Measurements from ENCODE around the gene TLE1.
"Not testable (repeated sequence)": the region's sequence is repeated elsewhere in the genome, so short reads cannot be mapped to it uniquely, and the experiment has no call there.

The TLE1 gene

GRCh38 chr9:81652058-81652687 is 37.2 kb downstream of the TLE1 start:
- DNase-seq, result no peak

- DNase-seq, result no peak
Observed at GRCh38 chr9:81650586-81651515, 38.5 kb downstream of the TLE1 start.

- DNase-seq, result no peak
Observed at GRCh38 chr9:81649475-81650240, 39.7 kb downstream of the TLE1 start.

- no peak for DNase-seq
Observed at GRCh38 chr9:81648891-81649290, 40.5 kb downstream of the TLE1 start.

- no peak for DNase-seq
Observed at GRCh38 chr9:81646337-81646736, 43.0 kb downstream of the TLE1 start.

GRCh38 chr9:81644513-81644912 is 44.8 kb downstream of the TLE1 start:
- DNase-seq, result not testable (repeated sequence)

GRCh38 chr9:81637276-81637675 is 52.1 kb downstream of the TLE1 start:
- no peak for DNase-seq

GRCh38 chr9:81636255-81636599 is 53.1 kb downstream of the TLE1 start:
- DNase-seq, result no peak

- DNase-seq, result no peak
Observed at GRCh38 chr9:81635521-81636254, 53.7 kb downstream of the TLE1 start.

GRCh38 chr9:81634915-81635516 is 54.3 kb downstream of the TLE1 start:
- DNase-seq, result no peak

- DNase-seq, result no peak
Observed at GRCh38 chr9:81633952-81634854, 55.1 kb downstream of the TLE1 start.

- DNase-seq, result no peak
Observed at GRCh38 chr9:81632599-81632998, 56.7 kb downstream of the TLE1 start.

- DNase-seq, result no peak
Observed at GRCh38 chr9:81631218-81631745, 58.1 kb downstream of the TLE1 start.

GRCh38 chr9:81629440-81629839 is 59.9 kb downstream of the TLE1 start:
- no peak for DNase-seq

GRCh38 chr9:81628897-81629296 is 60.5 kb downstream of the TLE1 start:
- no peak for DNase-seq

GRCh38 chr9:81627481-81627880 is 61.9 kb downstream of the TLE1 start:
- no peak for DNase-seq

GRCh38 chr9:81626511-81626910 is 62.8 kb downstream of the TLE1 start:
- no peak for DNase-seq

GRCh38 chr9:81625969-81626368 is 63.4 kb downstream of the TLE1 start:
- no peak for DNase-seq

- DNase-seq, result no peak
Observed at GRCh38 chr9:81623778-81624177, 65.6 kb downstream of the TLE1 start.

GRCh38 chr9:81622471-81623255 is 66.7 kb downstream of the TLE1 start:
- DNase-seq, result no peak
